BJ (cell line): ENCODE results near the gene WDFY2. TPM values are rescaled to one million over a fixed set of nuclear protein-coding genes. Genes with fewer than 3 reads are reported as not detected.

Experiments used
- CTCF ChIA-PET: fragments of 350-600 bp; formaldehyde crosslinking; extraction: SDS; loops from one replicate; lab custom pipeline; 2021; ENCODE audit warnings: antibody characterized with exemption, inconsistent platforms; lab: Yijun Ruan, JAX
- POLR2A ChIA-PET: fragments of 300-600 bp; sonication (Branson Sonifier 250); formaldehyde crosslinking; extraction: SDS; loops from one replicate; lab custom pipeline; 2021; ENCODE audit warnings: antibody characterized with exemption; lab: Charles Lee
- DNase-seq: peaks from one replicate; pipeline ENCODE4 v3.0.0-alpha.2; 2011; ENCODE audit warnings: low read depth
- H3K27me3 ChIP-seq: 2 replicates; pipeline ENCODE4 v1.6.0; 2011; ENCODE audit warnings: low read length; ENCODE audit not compliant: control insufficient read depth, insufficient read depth
- H3K36me3 ChIP-seq: 2 replicates; pipeline ENCODE4 v1.5.1; 2011; ENCODE audit warnings: low read length; ENCODE audit not compliant: control insufficient read depth, insufficient read depth
- H3K4me3 ChIP-seq: 2 replicates; pipeline ENCODE4 v1.5.1; 2011; ENCODE audit warnings: low read depth, mild to moderate bottlenecking, control low read depth, low read length
- CTCF ChIP-seq: IDR thresholded peaks from 2 replicates; pipeline ENCODE4 v1.5.1; 2011; ENCODE audit warnings: low read depth, mild to moderate bottlenecking, control low read depth, inconsistent platforms, low read length, moderate library complexity; ENCODE audit not compliant: insufficient read depth
- polyA plus RNA-seq: library from polyadenylated mRNA; depleted of rRNA; stranded (reverse); fragments of >200 nt; gene quantifications from 2 replicates; pipeline ENCODE4 v1.2.3, GENCODE V29; 2011

WDFY2 gene
- polyA plus RNA-seq, 1 experiment = 4.3 TPM

GRCh38 chr13:51550151-51550550, 34.1 kb upstream of the WDFY2 start:
- no peaks in the 10 kb centered on the region for H3K27me3 ChIP-seq
- ChIA-PET POLR2A (no interaction called here), CTCF (no interaction called here)
- no peak for TF ChIP-seq CTCF
- no peak overlapping the region for H3K4me3 ChIP-seq
- no peaks in the 10 kb centered on the region for H3K36me3 ChIP-seq
- no peak for DNase-seq

GRCh38 chr13:51551416-51551815, 32.8 kb upstream of the WDFY2 start:
- Histone ChIP-seq H3K4me3 (no peak overlapping the region), H3K36me3 (no peaks in the 10 kb centered on the region), H3K27me3 (no peaks in the 10 kb centered on the region)
- TF ChIP-seq CTCF = no peak
- POLR2A ChIA-PET = no interaction called here
- CTCF ChIA-PET = no interaction called here
- DNase-seq = no peak

DNA sequence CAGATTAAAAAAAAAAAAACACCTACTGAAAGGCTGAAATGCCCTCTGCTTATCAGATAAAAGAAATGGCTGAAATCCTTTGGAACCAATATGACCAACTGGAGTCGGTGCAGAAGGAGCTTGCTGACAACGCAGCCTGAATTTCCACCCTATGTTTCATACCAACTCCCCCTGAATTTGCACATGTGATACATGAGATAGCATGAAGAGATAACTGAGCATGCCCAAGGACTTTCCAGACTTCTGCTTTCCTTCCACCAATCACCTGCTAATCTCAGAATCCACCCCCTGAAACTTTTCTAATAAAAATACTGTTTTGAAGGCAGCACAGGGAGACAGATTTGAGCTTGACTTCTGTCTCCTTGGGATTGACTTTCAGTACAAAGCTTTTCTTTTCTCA, 32.2 kb upstream of the WDFY2 start:
- no peak for DNase-seq
- TF ChIP-seq CTCF = no peak
- ChIA-PET CTCF (no interaction called here), POLR2A (interaction anchor here (0.6 kb wide), 2 partner anchors 54 to 99 kb away, joined by 3 read pairs; no protein-coding TSS in a partner anchor)
- Histone ChIP-seq H3K36me3 (no peaks in the 10 kb centered on the region), H3K4me3 (no peak overlapping the region), H3K27me3 (no peaks in the 10 kb centered on the region)

DNA sequence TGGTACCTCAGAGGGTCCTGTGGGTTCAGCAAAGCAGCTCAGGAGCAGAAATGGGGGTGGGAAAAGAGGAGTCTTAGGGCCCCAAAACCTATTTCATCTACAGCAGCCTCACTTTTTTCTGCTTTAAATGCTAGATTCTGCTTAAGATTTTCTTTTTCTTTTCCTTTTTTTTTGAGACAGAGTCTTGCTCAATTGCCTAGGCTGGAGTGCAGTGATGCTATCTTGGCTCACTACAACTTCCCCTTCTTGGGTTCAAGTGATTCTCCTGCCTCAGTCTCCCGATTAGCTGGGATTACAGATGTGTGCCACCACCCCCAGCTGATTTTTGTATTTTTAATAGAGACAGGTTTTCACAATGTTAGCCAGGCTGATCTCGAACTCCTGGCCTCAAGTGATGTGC, 30.7 kb upstream of the WDFY2 start:
- no peaks in the 10 kb centered on the region for H3K36me3 ChIP-seq
- POLR2A ChIA-PET = no interaction called here
- H3K4me3 ChIP-seq = no peak overlapping the region
- CTCF ChIA-PET = interaction anchor here (0.5 to 0.7 kb wide), 2 partner anchors 10 to 13 kb away, joined by 3 read pairs; no protein-coding TSS in a partner anchor
- DNase-seq = no peak
- TF ChIP-seq CTCF = no peak
- no peaks in the 10 kb centered on the region for H3K27me3 ChIP-seq

DNA sequence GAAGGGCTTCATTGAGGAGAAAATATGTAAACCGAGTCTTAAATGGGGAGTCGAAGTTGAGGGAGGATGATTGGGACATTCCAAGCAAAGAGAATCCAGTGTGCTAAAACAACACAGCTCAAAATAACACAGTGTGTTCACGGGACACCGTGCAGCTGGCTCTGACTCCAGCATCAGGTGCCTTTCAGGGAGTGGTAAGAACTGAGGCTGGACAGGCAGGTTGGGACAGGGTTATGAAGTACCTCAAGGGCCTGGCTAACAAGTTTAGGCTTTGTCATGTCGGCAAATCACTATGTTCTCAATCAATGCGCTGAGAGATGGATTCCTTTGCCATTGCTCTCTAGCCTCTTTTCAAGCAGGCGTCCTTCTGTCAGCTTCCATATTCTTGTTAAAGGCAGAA, 27.5 kb upstream of the WDFY2 start:
- ChIA-PET CTCF (no interaction called here), POLR2A (no interaction called here)

More for the DNA sequence above, 27.5 kb upstream of the WDFY2 start:
- Histone ChIP-seq H3K4me3 (no peak overlapping the region), H3K27me3 (no peaks in the 10 kb centered on the region), H3K36me3 (no peaks in the 10 kb centered on the region)
- no peak for TF ChIP-seq CTCF
- no peak for DNase-seq
